Fibroblast of lung (primary cell): ENCODE results near the gene LRP5. TPM values are rescaled to one million over a fixed set of nuclear protein-coding genes. Genes with fewer than 3 reads are reported as not detected.

Source experiments
- DNase-seq, 2 donors: peaks; one replicate each; pipeline versions ENCODE4 v3.0.0 to v3.0.0-alpha.2; 2010; ENCODE audit warnings: low read depth in 2 of 2
- H2AFZ ChIP-seq: 2 replicates; pipeline ENCODE4 v1.5.1; 2012; ENCODE audit warnings: low read length, control low read depth, inconsistent platforms
- H3K27ac ChIP-seq: 2 replicates; pipeline ENCODE4 v1.5.1; 2011; ENCODE audit warnings: low read length, control low read depth; ENCODE audit not compliant: insufficient read depth
- H3K27me3 ChIP-seq: 2 replicates; pipeline ENCODE4 v1.5.1; 2011; ENCODE audit warnings: mild to moderate bottlenecking, low read length; ENCODE audit not compliant: control insufficient read depth, insufficient read depth
- H3K36me3 ChIP-seq: 2 replicates; pipeline ENCODE4 v1.5.1; 2011; ENCODE audit warnings: low read length; ENCODE audit not compliant: control insufficient read depth, insufficient read depth
- H3K4me1 ChIP-seq: 2 replicates; pipeline ENCODE4 v1.5.1; 2011; ENCODE audit warnings: low read length; ENCODE audit not compliant: control insufficient read depth, insufficient read depth; ENCODE audit errors: extremely low read depth
- H3K4me2 ChIP-seq: 2 replicates; pipeline ENCODE4 v1.5.1; 2011; ENCODE audit warnings: low read length, control low read depth; ENCODE audit not compliant: insufficient read depth; ENCODE audit errors: extremely low read depth
- H3K4me3 ChIP-seq, 4 experiments: fragments of 200-600 bp in 1 of 4; sonication (generic) in 1 of 4; replicated peaks in 1 of 4; 2 replicates each; pipeline ENCODE4 v1.5.1; 2011 to 2016; ENCODE audit warnings: low read length in 4 of 4, low read depth in 3 of 4, mild to moderate bottlenecking in 3 of 4, control low read depth in 2 of 4, inconsistent platforms in 1 of 4, mixed read lengths in 1 of 4; ENCODE audit not compliant: insufficient read depth in 1 of 4; ENCODE audit errors: control extremely low read depth in 1 of 4
- H3K79me2 ChIP-seq: 2 replicates; pipeline ENCODE4 v1.5.1; 2012; ENCODE audit warnings: mild to moderate bottlenecking, low read length, inconsistent platforms; ENCODE audit not compliant: control insufficient read depth, insufficient read depth
- H3K9ac ChIP-seq: 2 replicates; pipeline ENCODE4 v1.5.1; 2011; ENCODE audit warnings: mild to moderate bottlenecking, low read length, control low read depth; ENCODE audit not compliant: insufficient read depth
- H3K9me3 ChIP-seq: 2 replicates; pipeline ENCODE4 v1.5.1; 2012; ENCODE audit warnings: low read depth, low read length; ENCODE audit not compliant: control insufficient read depth, insufficient read depth
- H4K20me1 ChIP-seq: 2 replicates; pipeline ENCODE4 v1.5.1; 2011; ENCODE audit warnings: low read length; ENCODE audit not compliant: control insufficient read depth, insufficient read depth; ENCODE audit errors: extremely low read depth
- EZH2 ChIP-seq: IDR thresholded peaks from 2 replicates; pipeline ENCODE4 v1.5.1; 2012; ENCODE audit warnings: low read length, control low read depth, mild to moderate bottlenecking; ENCODE audit errors: missing control alignments
- polyA plus RNA-seq, 2 donors: library from polyadenylated mRNA; depleted of rRNA in 1 of 2; stranded (reverse) in 1 of 2; unstranded in 1 of 2; fragments of >200 nt; gene quantifications; 2 replicates each; pipeline ENCODE4 v1.2.1, GENCODE V29; 2011 to 2012; ENCODE audit warnings: missing spikeins in 1 of 2
- total RNA-seq: library from RNA; depleted of rRNA; stranded (reverse); fragments of >200 nt; gene quantifications from 2 replicates; pipeline ENCODE4 v1.2.1, GENCODE V29; 2014
- TF ChIP-seq, protein P1 (sequence below), 2 donors: IDR thresholded peaks in 1 of 2; conservative IDR thresholded peaks in 1 of 2; 1 replicate in 1 of 2; 2 replicates in 1 of 2; pipeline ENCODE4 v1.5.1; 2011 to 2012; ENCODE audit warnings: low read length in 2 of 2, control low read depth in 1 of 2, inconsistent platforms in 1 of 2, low read depth in 1 of 2, mild to moderate bottlenecking in 1 of 2

Gene LRP5
- total and polyA plus RNA-seq, 2 donors (not counting 1 experiment from before 2014, with no cell fraction given) = 3.8 to 22.0 TPM

DNA sequence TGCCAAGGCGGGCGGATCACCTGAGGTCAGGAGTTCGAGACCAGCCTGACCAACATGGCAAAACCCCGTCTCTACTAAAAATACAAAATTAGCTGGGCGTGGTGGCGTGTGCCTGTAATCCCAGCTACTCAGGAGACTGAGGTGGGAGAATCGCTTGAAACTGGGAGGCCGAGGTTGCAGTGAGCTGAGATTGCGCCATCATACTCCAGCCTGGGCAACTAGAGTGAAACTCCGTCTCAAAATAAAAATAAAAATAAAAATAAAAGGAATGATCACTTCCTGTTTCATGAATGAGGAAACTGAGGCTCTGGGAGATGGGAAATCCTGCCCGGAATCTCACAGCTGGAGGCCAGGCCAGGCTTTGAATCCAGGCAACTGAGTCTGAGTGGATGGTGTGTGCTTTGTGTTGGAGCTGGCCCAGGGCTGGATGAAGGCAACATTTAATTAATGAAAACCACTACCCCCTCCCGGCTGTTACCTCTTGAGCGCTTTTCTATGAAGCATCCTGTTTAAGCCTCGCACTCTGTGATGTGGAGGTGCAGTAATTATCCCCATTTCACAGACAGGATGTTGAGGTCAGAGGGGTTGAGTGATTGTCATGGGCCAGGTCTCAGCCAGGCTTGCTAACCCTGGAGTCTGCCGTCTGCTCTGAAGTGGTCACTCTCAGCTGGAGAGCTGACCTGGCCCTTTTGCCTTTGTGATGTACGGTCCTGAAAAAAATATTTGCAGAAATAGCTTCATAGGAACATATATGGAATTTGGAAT, 27.8 kb downstream of the LRP5 start:
- no peak overlapping the region for H2AFZ ChIP-seq
- H3K4me3 ChIP-seq = no peak overlapping the region
- no peak overlapping the region for H3K27ac ChIP-seq
- H3K36me3 ChIP-seq = no peaks in the 10 kb centered on the region
- H3K4me1 ChIP-seq = peaks cover 2% of the 10 kb centered on the region
- H3K9ac ChIP-seq = no peak overlapping the region
- H4K20me1 ChIP-seq = no peaks in the 10 kb centered on the region
- H3K79me2 ChIP-seq = no peaks in the 10 kb centered on the region
- no peaks in the 10 kb centered on the region for H3K27me3 ChIP-seq
- no peak for TF ChIP-seq EZH2
- TF ChIP-seq, protein P1, sequence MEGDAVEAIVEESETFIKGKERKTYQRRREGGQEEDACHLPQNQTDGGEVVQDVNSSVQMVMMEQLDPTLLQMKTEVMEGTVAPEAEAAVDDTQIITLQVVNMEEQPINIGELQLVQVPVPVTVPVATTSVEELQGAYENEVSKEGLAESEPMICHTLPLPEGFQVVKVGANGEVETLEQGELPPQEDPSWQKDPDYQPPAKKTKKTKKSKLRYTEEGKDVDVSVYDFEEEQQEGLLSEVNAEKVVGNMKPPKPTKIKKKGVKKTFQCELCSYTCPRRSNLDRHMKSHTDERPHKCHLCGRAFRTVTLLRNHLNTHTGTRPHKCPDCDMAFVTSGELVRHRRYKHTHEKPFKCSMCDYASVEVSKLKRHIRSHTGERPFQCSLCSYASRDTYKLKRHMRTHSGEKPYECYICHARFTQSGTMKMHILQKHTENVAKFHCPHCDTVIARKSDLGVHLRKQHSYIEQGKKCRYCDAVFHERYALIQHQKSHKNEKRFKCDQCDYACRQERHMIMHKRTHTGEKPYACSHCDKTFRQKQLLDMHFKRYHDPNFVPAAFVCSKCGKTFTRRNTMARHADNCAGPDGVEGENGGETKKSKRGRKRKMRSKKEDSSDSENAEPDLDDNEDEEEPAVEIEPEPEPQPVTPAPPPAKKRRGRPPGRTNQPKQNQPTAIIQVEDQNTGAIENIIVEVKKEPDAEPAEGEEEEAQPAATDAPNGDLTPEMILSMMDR (conservative IDR thresholded peaks at IDR 0.05 in 1 of 2, IDR thresholded peaks at IDR 0.05 in 1 of 2; ENCODE audit: low read depth in 1 of 2, low read length in 2 of 2) = no peak
- no peak for DNase-seq
- no peaks in the 10 kb centered on the region for H3K9me3 ChIP-seq
- no peak overlapping the region for H3K4me2 ChIP-seq

DNA sequence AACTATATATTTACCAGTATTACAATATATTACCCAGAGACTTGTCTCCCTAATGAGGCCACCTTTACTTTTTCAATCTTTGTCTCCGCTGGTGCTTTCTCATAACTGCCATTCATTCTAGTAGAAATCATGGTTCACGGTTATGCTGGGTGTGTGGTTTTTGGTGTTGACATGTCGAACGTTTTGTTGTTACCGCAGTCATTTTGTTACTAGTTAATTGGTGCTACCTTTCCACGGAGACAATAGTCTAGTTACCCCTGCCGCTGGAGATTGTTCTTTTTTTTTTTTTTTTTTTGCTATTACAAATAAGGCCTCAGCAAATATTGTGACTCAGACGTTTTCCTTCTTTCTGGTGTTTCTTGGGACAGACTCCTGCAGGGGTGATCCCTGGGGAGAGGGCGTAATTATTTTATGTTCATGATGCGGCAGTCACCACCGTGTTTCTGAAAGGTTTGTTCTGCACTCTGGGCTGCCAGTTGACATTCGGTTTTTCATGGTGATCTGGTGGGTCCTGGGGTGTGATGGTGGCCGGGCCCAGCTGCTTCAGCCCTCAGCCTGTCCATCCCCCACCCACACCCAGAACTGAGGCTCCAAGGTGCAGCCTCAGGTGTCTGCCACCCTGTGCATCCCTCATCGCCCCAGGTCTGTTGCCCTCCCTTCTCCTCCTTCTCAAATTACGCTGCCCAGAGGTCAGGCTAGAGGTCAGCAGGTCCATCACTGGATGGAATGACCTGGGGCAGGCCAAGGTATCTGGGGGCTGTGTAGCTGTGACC, 28.6 kb downstream of the LRP5 start:
- H3K27ac ChIP-seq = no peak overlapping the region
- peaks cover 2% of the 10 kb centered on the region for H3K4me1 ChIP-seq
- no peaks in the 10 kb centered on the region for H3K79me2 ChIP-seq

More for the DNA sequence above, 28.6 kb downstream of the LRP5 start:
- Histone ChIP-seq H3K36me3 (no peaks in the 10 kb centered on the region), H2AFZ (no peak overlapping the region), H4K20me1 (no peaks in the 10 kb centered on the region), H3K27me3 (no peaks in the 10 kb centered on the region), H3K4me3 (no peak overlapping the region), H3K4me2 (no peak overlapping the region), H3K9me3 (no peaks in the 10 kb centered on the region), H3K9ac (no peak overlapping the region)
- DNase-seq = no peak
- TF ChIP-seq, protein P1 (conservative IDR thresholded peaks at IDR 0.05 in 1 of 2, IDR thresholded peaks at IDR 0.05 in 1 of 2; ENCODE audit: low read depth in 1 of 2, low read length in 2 of 2) = no peak
- no peak for TF ChIP-seq EZH2
